Esophagus muscularis mucosa (tissue), 4 donors: ENCODE measurements around the gene TPO. TPM values are rescaled to one million over a fixed set of nuclear protein-coding genes. Genes with fewer than 3 reads are reported as not detected.

Source experiments
- DNase-seq: peaks from one replicate; pipeline ENCODE4 v3.0.0-alpha.2; 2017; ENCODE audit errors: extremely low spot score
- H3K27ac ChIP-seq, 4 donors: fragments of 200-600 bp; sonication (generic); replicated peaks in 1 of 4; 1 replicate in 3 of 4; 2 replicates in 1 of 4; pipeline ENCODE4 v1.5.1; 2016 to 2019; ENCODE audit warnings: mild to moderate bottlenecking in 1 of 4
- H3K27me3 ChIP-seq, 4 donors: fragments of 200-600 bp; sonication (generic); one replicate each; pipeline versions ENCODE4 v1.5.1 to v1.6.0; 2016 to 2019
- H3K36me3 ChIP-seq, 4 donors: fragments of 200-600 bp; sonication (generic); one replicate each; pipeline ENCODE4 v1.5.1; 2016 to 2019
- H3K4me1 ChIP-seq, 4 donors: fragments of 200-600 bp; sonication (generic); one replicate each; pipeline ENCODE4 v1.5.1; 2016 to 2019
- H3K4me3 ChIP-seq, 4 donors: fragments of 200-600 bp; sonication (generic); 1 replicate in 2 of 4; 2 replicates in 2 of 4; pipeline ENCODE4 v1.5.1; 2016 to 2019; ENCODE audit warnings: mild to moderate bottlenecking in 4 of 4, moderate library complexity in 1 of 4
- H3K9me3 ChIP-seq, 4 donors: fragments of 200-600 bp; sonication (generic); 1 replicate in 3 of 4; 2 replicates in 1 of 4; pipeline ENCODE4 v1.5.1; 2016 to 2019
- CTCF ChIP-seq, 3 experiments: fragments of 200-600 bp in 2 of 3; fragments of 450-650 bp in 1 of 3; sonication (generic) in 2 of 3; IDR thresholded peaks; one replicate each; pipeline ENCODE4 v1.5.1; 2017 to 2019; ENCODE audit warnings: antibody characterized with exemption in 3 of 3, mild to moderate bottlenecking in 2 of 3, moderate library complexity in 1 of 3
- EP300 ChIP-seq: sonication (generic); formaldehyde crosslinking; IDR thresholded peaks from one replicate; pipeline ENCODE4 v1.6.1; 2017; ENCODE audit warnings: antibody characterized with exemption
- POLR2A ChIP-seq: fragments of 450-650 bp; IDR thresholded peaks from one replicate; pipeline ENCODE4 v1.6.1; 2017; ENCODE audit warnings: antibody characterized with exemption, moderate library complexity, mild to moderate bottlenecking, low read depth
- POLR2AphosphoS5 ChIP-seq, 2 donors: sonication (generic); formaldehyde crosslinking; IDR thresholded peaks; one replicate each; pipeline ENCODE4 v1.6.1; 2017; ENCODE audit warnings: antibody characterized with exemption in 2 of 2
- WGBS: methylation state at CpG from one replicate; pipeline ENCODE4 v1.1.5; 2018; 5-methylcytosine and 5-hydroxymethylcytosine counted together
- intact Hi-C: fragments of 100-400 bp; cut with DNase I; formaldehyde crosslinking; loops from one replicate; pipeline ENCODE4 v1.15.1; 2023
- total RNA-seq, 4 donors: library from RNA; depleted of rRNA; stranded (reverse); fragments of >200 nt; gene quantifications; one replicate each; pipeline versions ENCODE4 v1.1.0 to v1.2.1, GENCODE V29; 2016

TPO gene
- total RNA-seq, 4 donors from 2014 or later = 7.1 to 18.4 (median 10.4) TPM

GRCh38 chr2:1472350-1472749 is 59.1 kb downstream of the TPO start:
- peak; percentile 70 for DNase-seq
- TF ChIP-seq POLR2AphosphoS5 (IDR thresholded peaks at IDR 0.05) = no peak
- no peak for TF ChIP-seq CTCF (IDR thresholded peaks at IDR 0.05)
- no peak for TF ChIP-seq POLR2A
- TF ChIP-seq EP300 = no peak
- intact Hi-C loops = no loop called here
- no peak overlapping the region for H3K4me3 ChIP-seq
- peaks cover 0 to 9% (median 0%) of the 10 kb centered on the region in 4 donors for H3K27me3 ChIP-seq
- H3K9me3 ChIP-seq = peaks cover 0 to 12% (median 3%) of the 10 kb centered on the region in 4 donors
- no peak overlapping the region for H3K27ac ChIP-seq
- H3K4me1 ChIP-seq = no peaks in the 10 kb centered on the region
- WGBS = 90% methylated on average over 9 of the region's 9 CpGs
- peaks cover 0 to 6% (median 0%) of the 10 kb centered on the region in 4 donors for H3K36me3 ChIP-seq

DNA sequence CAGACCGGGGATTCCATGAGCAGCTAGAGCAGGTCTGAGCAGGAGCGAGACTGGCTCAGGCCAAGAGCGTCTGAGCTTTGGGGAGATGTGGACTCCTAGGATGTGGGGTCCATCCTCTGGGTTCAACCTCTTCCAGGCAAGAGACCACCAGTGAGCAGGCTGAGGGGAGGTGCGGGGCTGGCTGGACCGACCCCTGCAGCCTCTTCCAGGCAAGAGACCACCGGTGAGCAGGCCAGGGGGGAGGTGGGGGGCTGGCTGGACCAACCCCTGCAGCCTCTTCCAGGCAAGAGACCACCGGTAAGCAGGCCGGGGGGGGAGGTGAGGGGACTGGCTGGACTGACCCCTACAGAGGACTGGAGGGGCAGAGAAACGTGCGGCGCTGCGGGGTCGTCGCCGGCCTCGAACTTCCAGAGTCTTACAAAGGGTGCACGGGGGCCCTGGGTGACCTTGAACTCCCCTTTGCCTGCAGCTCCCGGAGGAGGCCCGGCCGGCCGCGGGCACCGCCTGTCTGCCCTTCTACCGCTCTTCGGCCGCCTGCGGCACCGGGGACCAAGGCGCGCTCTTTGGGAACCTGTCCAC is 63.4 kb downstream of the TPO start:
- H3K27me3 ChIP-seq = peaks cover 0 to 6% (median 0%) of the 10 kb centered on the region in 4 donors
- H3K27ac ChIP-seq = no peak overlapping the region
- intact Hi-C loops = no loop called here
- WGBS = 78% methylated on average over 19 of the region's 30 CpGs
- no peaks in the 10 kb centered on the region for H3K4me1 ChIP-seq
- DNase-seq = peak; percentile 82
- no peak overlapping the region for H3K4me3 ChIP-seq
- H3K36me3 ChIP-seq = peaks cover 0 to 20% (median 0%) of the 10 kb centered on the region in 4 donors
- no peaks in the 10 kb centered on the region for H3K9me3 ChIP-seq
- TF ChIP-seq EP300 (no peak), POLR2A (no peak), POLR2AphosphoS5 (IDR thresholded peaks at IDR 0.05) (no peak), CTCF (IDR thresholded peaks at IDR 0.05) (no peak)

DNA sequence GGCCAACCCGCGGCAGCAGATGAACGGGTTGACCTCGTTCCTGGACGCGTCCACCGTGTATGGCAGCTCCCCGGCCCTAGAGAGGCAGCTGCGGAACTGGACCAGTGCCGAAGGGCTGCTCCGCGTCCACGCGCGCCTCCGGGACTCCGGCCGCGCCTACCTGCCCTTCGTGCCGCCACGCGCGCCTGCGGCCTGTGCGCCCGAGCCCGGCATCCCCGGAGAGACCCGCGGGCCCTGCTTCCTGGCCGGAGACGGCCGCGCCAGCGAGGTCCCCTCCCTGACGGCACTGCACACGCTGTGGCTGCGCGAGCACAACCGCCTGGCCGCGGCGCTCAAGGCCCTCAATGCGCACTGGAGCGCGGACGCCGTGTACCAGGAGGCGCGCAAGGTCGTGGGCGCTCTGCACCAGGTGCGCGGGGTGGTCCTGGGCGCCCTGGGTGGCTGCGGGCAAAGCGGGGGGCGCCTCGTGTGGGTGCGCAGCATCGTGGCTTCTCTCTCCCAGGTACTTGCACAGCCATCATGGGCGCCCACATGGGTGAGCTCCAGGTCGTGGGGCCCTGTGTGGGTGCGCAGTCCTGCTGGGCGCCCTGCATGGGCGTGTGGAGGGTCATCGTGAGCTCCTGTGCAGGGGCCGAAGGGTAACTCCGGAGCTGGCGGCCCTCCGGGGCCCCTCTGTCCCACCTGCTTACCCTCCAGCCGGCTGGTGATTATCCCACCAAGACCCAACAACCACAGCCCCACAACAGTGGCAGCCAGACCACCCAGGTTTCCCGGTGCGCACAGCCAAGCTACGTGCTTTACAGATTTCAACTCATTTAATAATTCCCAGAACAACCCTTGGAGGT is 64.2 kb downstream of the TPO start:
- Histone ChIP-seq H3K9me3 (no peaks in the 10 kb centered on the region), H3K4me1 (no peaks in the 10 kb centered on the region), H3K27me3 (peaks cover 0 to 6% (median 0%) of the 10 kb centered on the region in 4 donors), H3K27ac (no peak overlapping the region), H3K4me3 (no peak overlapping the region), H3K36me3 (peaks cover 0 to 21% (median 0%) of the 10 kb centered on the region in 4 donors)
- DNase-seq = no peak
- TF ChIP-seq EP300 = no peak
- no peak for TF ChIP-seq CTCF (IDR thresholded peaks at IDR 0.05)
- no peak for TF ChIP-seq POLR2AphosphoS5 (IDR thresholded peaks at IDR 0.05)
- no peak for TF ChIP-seq POLR2A
- intact Hi-C loops = no loop called here
- WGBS = 71% methylated on average over 50 of the region's 76 CpGs

DNA sequence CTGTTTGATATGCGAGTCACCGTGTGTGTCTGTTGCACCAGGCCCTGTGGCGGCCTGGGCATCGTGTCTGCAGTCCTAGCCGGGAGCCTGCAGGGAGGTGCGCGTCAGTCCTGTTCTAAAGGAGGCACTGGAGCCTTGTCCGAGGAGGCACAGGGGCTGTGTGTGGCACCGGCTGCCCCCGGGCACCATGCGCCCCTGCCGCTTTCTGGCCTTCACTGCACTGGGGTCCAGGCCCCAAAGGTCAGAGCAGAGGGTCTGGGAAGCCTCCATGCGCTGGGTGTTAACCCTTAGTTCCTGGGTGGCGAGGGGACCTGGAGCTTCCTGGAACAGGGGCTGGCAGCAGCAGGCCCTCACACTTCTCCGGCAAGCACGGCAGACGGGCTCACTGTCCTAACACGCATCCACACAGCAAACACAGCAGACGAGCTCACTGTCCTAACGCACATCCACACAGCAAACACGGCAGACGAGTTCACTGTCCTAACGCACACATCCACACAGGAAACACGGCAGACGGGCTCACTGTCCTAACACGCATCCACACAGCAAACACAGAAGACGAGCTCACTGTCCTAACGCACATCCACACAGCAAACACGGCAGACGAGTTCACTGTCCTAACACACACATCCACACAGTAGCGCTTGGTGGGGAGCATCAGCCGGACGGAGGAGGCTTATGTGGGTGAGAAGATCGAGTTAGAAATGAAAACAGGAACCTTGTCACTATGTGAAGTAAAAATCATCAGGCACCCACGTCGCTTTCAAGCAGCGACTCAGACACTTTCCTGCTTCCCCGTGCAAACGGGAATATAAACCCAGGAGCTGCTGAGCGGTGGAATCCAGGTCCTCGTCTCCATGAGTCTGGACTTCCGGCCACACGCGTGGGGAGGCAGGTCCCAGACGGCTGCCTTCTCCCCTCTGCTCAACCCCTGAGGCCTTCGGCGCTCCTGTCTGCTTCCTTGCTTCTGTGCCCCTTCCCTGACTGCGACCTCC is 65.3 kb downstream of the TPO start:
- H3K4me3 ChIP-seq = no peak overlapping the region
- intact Hi-C loops = no loop called here
- DNase-seq = no peak
- 85% methylated on average over 39 of the region's 48 CpGs for WGBS
- peaks cover 0 to 26% (median 0%) of the 10 kb centered on the region in 4 donors for H3K36me3 ChIP-seq
- peaks cover 0 to 6% (median 0%) of the 10 kb centered on the region in 4 donors for H3K27me3 ChIP-seq
- no peaks in the 10 kb centered on the region for H3K4me1 ChIP-seq
- H3K9me3 ChIP-seq = no peaks in the 10 kb centered on the region
- H3K27ac ChIP-seq = no peak overlapping the region
- no peak for TF ChIP-seq POLR2AphosphoS5 (IDR thresholded peaks at IDR 0.05)
